Neural progenitor cell (in vitro differentiated cells): ENCODE data around the gene FOLR3. TPM values are rescaled to one million over a fixed set of nuclear protein-coding genes. Genes with fewer than 3 reads are reported as not detected.
"Not testable (repeated sequence)": the region's sequence is repeated elsewhere in the genome, so short reads cannot be mapped to it uniquely, and the experiment has no call there.

ENCODE experiments used
- DNase-seq: peaks from one replicate; pipeline ENCODE4 v3.0.0-alpha.2; 2016; ENCODE audit warnings: low spot score
- H2AFZ ChIP-seq: fragments of 200-600 bp; sonication (generic); replicated peaks from 2 replicates; pipeline ENCODE4 v1.6.1; 2016; ENCODE audit warnings: antibody characterized with exemption
- H3F3A ChIP-seq: fragments of 200-600 bp; sonication (generic); 2 replicates; pipeline ENCODE4 v1.6.1; 2016; ENCODE audit warnings: antibody characterized with exemption, low read depth
- H3K27ac ChIP-seq: fragments of 200-600 bp; sonication (generic); 2 replicates; pipeline ENCODE4 v1.5.1; 2016; ENCODE audit warnings: mild to moderate bottlenecking
- H3K27me3 ChIP-seq: fragments of 200-600 bp; sonication (generic); 2 replicates; pipeline ENCODE4 v1.6.1; 2016; ENCODE audit warnings: mild to moderate bottlenecking, moderate library complexity
- H3K36me3 ChIP-seq: fragments of 200-600 bp; sonication (generic); 2 replicates; pipeline ENCODE4 v1.5.1; 2016
- H3K4me1 ChIP-seq: fragments of 200-600 bp; sonication (generic); 2 replicates; pipeline ENCODE4 v1.6.1; 2016; ENCODE audit warnings: mixed run types
- H3K4me2 ChIP-seq: fragments of 200-600 bp; sonication (generic); 2 replicates; pipeline ENCODE4 v1.6.1; 2016
- H3K4me3 ChIP-seq: fragments of 200-600 bp; sonication (generic); 2 replicates; pipeline ENCODE4 v1.5.1; 2016
- H3K79me2 ChIP-seq: fragments of 200-600 bp; sonication (generic); 2 replicates; pipeline ENCODE4 v1.6.1; 2016; ENCODE audit warnings: low read depth
- H3K9ac ChIP-seq: fragments of 200-600 bp; sonication (generic); 2 replicates; pipeline ENCODE4 v1.6.1; 2016
- H3K9me3 ChIP-seq: fragments of 200-600 bp; sonication (generic); 2 replicates; pipeline ENCODE4 v1.5.1; 2016; ENCODE audit warnings: low read depth
- H4K20me1 ChIP-seq: fragments of 200-600 bp; sonication (generic); 2 replicates; pipeline ENCODE4 v1.6.1; 2016; ENCODE audit warnings: low read depth
- H3K27ac Mint-ChIP-seq: 3 replicates; pipeline ENCODE4 v1.8.0; 2021; ENCODE audit warnings: mixed read lengths
- H3K27me3 Mint-ChIP-seq: 2 replicates; pipeline ENCODE4 v1.8.0; 2022; ENCODE audit warnings: low read depth, mild to moderate bottlenecking, inconsistent platforms, moderate library complexity, mixed read lengths; ENCODE audit not compliant: insufficient read depth
- H3K36me3 Mint-ChIP-seq: 3 replicates; pipeline ENCODE4 v1.8.0; 2021; ENCODE audit warnings: mixed read lengths
- H3K4me1 Mint-ChIP-seq: 3 replicates; pipeline ENCODE4 v1.8.0; 2021; ENCODE audit warnings: mixed read lengths
- H3K4me3 Mint-ChIP-seq: 3 replicates; pipeline ENCODE4 v1.8.0; 2021; ENCODE audit warnings: mild to moderate bottlenecking, moderate library complexity, mixed read lengths
- H3K9me3 Mint-ChIP-seq: 3 replicates; pipeline ENCODE4 v1.8.0; 2020; ENCODE audit warnings: mixed read lengths
- EZH2 ChIP-seq: fragments of 200-600 bp; sonication (generic); IDR thresholded peaks from 2 replicates; pipeline ENCODE4 v1.6.1; 2017; ENCODE audit warnings: antibody characterized with exemption, mild to moderate bottlenecking, moderate library complexity
- EZH2phosphoT487 ChIP-seq: fragments of 200-600 bp; sonication (generic); IDR thresholded peaks from 2 replicates; pipeline ENCODE4 v1.6.1; 2017; ENCODE audit warnings: antibody characterized with exemption
- total RNA-seq: library from RNA; depleted of rRNA; stranded (reverse); fragments of >200 nt; gene quantifications from 2 replicates; pipeline ENCODE4 v1.2.3, GENCODE V29; 2015; ENCODE audit warnings: low replicate concordance
- TF ChIP-seq, protein P1 (sequence below): fragments of 200-600 bp; sonication (generic); IDR thresholded peaks from 2 replicates; pipeline ENCODE4 v1.5.1; 2017; ENCODE audit warnings: antibody characterized with exemption, mild to moderate bottlenecking

FOLR3 gene
- not detected in 2 replicates for total RNA-seq

GRCh38 chr11:72135473-72135872 is at the start of gene FOLR3:
FOLR3 (plus strand) TSS chr11:72135725; CDS start chr11:72135953, 228 bp downstream.
- not testable (repeated sequence) for H3K9me3 Mint-ChIP-seq

DNA sequence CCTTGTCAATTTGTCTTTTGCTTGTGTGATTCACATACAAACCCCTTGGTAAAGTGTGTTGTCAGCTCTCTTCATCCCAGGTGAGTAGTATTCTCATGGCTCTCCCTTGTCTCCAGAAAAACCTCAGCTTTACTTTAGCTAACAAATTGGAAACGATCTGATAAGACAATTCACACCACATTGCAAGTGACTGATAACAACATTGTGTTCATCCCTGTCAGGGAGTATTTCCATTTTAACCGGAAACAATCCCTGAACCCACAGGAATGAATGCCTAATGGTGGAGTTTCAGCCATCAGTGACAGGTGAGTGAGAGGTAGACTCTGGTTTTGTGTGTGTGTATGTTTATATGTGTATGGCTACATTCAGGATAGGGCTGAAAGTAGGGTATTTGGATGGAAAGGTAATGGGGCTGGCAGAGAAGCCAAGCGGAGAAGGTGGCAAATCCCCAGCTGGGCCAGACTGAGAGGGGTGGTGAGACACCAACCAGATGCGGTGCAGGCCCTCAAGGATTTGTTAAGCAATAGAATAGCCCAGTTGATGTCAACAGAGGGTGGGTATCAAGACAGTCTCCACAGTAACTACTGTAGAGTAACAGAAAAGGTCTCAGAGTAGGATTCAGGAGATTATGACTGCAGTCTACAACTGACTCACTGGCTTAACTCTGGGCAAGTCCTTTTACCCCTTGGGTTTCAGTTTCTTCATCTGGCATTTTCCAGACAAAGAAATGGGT is 47.3 kb upstream of the FOLR3 start:
- H3F3A ChIP-seq = peaks cover 24% of the 10 kb centered on the region
- TF ChIP-seq, protein P1, sequence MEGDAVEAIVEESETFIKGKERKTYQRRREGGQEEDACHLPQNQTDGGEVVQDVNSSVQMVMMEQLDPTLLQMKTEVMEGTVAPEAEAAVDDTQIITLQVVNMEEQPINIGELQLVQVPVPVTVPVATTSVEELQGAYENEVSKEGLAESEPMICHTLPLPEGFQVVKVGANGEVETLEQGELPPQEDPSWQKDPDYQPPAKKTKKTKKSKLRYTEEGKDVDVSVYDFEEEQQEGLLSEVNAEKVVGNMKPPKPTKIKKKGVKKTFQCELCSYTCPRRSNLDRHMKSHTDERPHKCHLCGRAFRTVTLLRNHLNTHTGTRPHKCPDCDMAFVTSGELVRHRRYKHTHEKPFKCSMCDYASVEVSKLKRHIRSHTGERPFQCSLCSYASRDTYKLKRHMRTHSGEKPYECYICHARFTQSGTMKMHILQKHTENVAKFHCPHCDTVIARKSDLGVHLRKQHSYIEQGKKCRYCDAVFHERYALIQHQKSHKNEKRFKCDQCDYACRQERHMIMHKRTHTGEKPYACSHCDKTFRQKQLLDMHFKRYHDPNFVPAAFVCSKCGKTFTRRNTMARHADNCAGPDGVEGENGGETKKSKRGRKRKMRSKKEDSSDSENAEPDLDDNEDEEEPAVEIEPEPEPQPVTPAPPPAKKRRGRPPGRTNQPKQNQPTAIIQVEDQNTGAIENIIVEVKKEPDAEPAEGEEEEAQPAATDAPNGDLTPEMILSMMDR = no peak
- TF ChIP-seq EZH2phosphoT487 = no peak
- no peak for TF ChIP-seq EZH2
- no peaks in the 10 kb centered on the region for H3K36me3 Mint-ChIP-seq
- peaks cover 9% of the 10 kb centered on the region for H3K4me1 ChIP-seq
- H3K27ac Mint-ChIP-seq = no peak overlapping the region
- no peak overlapping the region for H3K27ac ChIP-seq
- no peak overlapping the region for H3K4me3 ChIP-seq
- no peaks in the 10 kb centered on the region for H3K9me3 Mint-ChIP-seq
- H3K4me1 Mint-ChIP-seq = peaks cover 10% of the 10 kb centered on the region
- H3K9ac ChIP-seq = no peak overlapping the region
- DNase-seq = no peak
- peaks cover 5% of the 10 kb centered on the region for H3K27me3 Mint-ChIP-seq
- H3K4me2 ChIP-seq = no peak overlapping the region
- H3K9me3 ChIP-seq = no peaks in the 10 kb centered on the region
- no peak overlapping the region for H3K4me3 Mint-ChIP-seq
- no peak overlapping the region for H2AFZ ChIP-seq
- no peaks in the 10 kb centered on the region for H3K27me3 ChIP-seq
- no peaks in the 10 kb centered on the region for H4K20me1 ChIP-seq
- H3K79me2 ChIP-seq = no peaks in the 10 kb centered on the region
- H3K36me3 ChIP-seq = no peaks in the 10 kb centered on the region

More at GRCh38 chr11:72135473-72135872, at the start of gene FOLR3:
- not testable (repeated sequence) for H3K4me1 Mint-ChIP-seq, H3K36me3 Mint-ChIP-seq, H3K9me3 ChIP-seq, H4K20me1 ChIP-seq, H3K4me1 ChIP-seq, H3F3A ChIP-seq, DNase-seq, H3K4me3 ChIP-seq, H3K9ac ChIP-seq, H3K27ac Mint-ChIP-seq, H3K4me2 ChIP-seq, H3K4me3 Mint-ChIP-seq, H3K27ac ChIP-seq, H3K79me2 ChIP-seq, H3K36me3 ChIP-seq, H2AFZ ChIP-seq
- peaks cover 30% of the 10 kb centered on the region for H3K27me3 ChIP-seq
- H3K27me3 Mint-ChIP-seq = peaks cover 13% of the 10 kb centered on the region

- no peak overlapping the region for H3K4me3 ChIP-seq
- H3K27me3 ChIP-seq = no peaks in the 10 kb centered on the region
- H2AFZ ChIP-seq = no peak overlapping the region
- no peak overlapping the region for H3K27ac ChIP-seq
- H3K27ac Mint-ChIP-seq = peak overlapping the region; percentile 57
- TF ChIP-seq EZH2 (no peak), EZH2phosphoT487 (no peak)
- TF ChIP-seq, protein P1 = peak; percentile 89
- no peaks in the 10 kb centered on the region for H3K9me3 Mint-ChIP-seq
- H3K9me3 ChIP-seq = no peaks in the 10 kb centered on the region
- H3K79me2 ChIP-seq = no peaks in the 10 kb centered on the region
- H3K9ac ChIP-seq = no peak overlapping the region
- no peak overlapping the region for H3K4me3 Mint-ChIP-seq
- H3F3A ChIP-seq = peaks cover 13% of the 10 kb centered on the region
- H3K36me3 ChIP-seq = no peaks in the 10 kb centered on the region
- no peaks in the 10 kb centered on the region for H4K20me1 ChIP-seq
- H3K27me3 Mint-ChIP-seq = peaks cover 5% of the 10 kb centered on the region
- peaks cover 3% of the 10 kb centered on the region for H3K36me3 Mint-ChIP-seq
- no peak overlapping the region for H3K4me2 ChIP-seq
- H3K4me1 Mint-ChIP-seq = peaks cover 5% of the 10 kb centered on the region
- peak; percentile 88 for DNase-seq
- peaks cover 2% of the 10 kb centered on the region for H3K4me1 ChIP-seq
These were observed 44.2 kb upstream of the FOLR3 start for GRCh38 chr11:72091292-72091691.

GRCh38 chr11:72098741-72099140 is 36.8 kb upstream of the FOLR3 start:
- Histone ChIP-seq H3K4me1 (peaks cover 9% of the 10 kb centered on the region), H3F3A (peaks cover 3% of the 10 kb centered on the region), H3K9ac (no peak overlapping the region), H3K79me2 (peaks cover 39% of the 10 kb centered on the region), H3K4me2 (no peak overlapping the region), H3K36me3 (no peaks in the 10 kb centered on the region), H3K27ac (no peak overlapping the region), H4K20me1 (peaks cover 13% of the 10 kb centered on the region), H2AFZ (no peak overlapping the region), H3K27me3 (no peaks in the 10 kb centered on the region), H3K9me3 (no peaks in the 10 kb centered on the region), H3K4me3 (no peak overlapping the region)
- H3K4me3 Mint-ChIP-seq = no peak overlapping the region
- peaks cover 21% of the 10 kb centered on the region for H3K4me1 Mint-ChIP-seq
- no peaks in the 10 kb centered on the region for H3K9me3 Mint-ChIP-seq
- no peak for TF ChIP-seq EZH2
- TF ChIP-seq, protein P1 = no peak
- no peak for TF ChIP-seq EZH2phosphoT487
- peaks cover 9% of the 10 kb centered on the region for H3K27me3 Mint-ChIP-seq
- peaks cover 10% of the 10 kb centered on the region for H3K36me3 Mint-ChIP-seq
- DNase-seq = no peak
- no peak overlapping the region for H3K27ac Mint-ChIP-seq
